Measurements from ENCODE around the gene SPRR5.

- TF ChIP-seq CTCF (IDR thresholded peaks at IDR 0.05) = no peak
- no peak for TF ChIP-seq EZH2phosphoT487 (IDR thresholded peaks at IDR 0.05; ENCODE audit: borderline replicate concordance, low read depth)
- TF ChIP-seq POLR2AphosphoS5 (IDR thresholded peaks at IDR 0.05; ENCODE audit: low read depth, low read length) = no peak
- no peak for TF ChIP-seq SMC3 (IDR thresholded peaks at IDR 0.05; ENCODE audit: low read depth, low read length)
- no peak for TF ChIP-seq PBX3 (IDR thresholded peaks at IDR 0.05)
- TF ChIP-seq MXI1 (IDR thresholded peaks at IDR 0.05; ENCODE audit: low read depth, low read length) = no peak
Measured at GRCh38 chr1:152961226-152961891, 14.4 kb downstream of the SPRR5 start.
